Activated gamma-delta T cell treated with Interleukin-2 at 50 U/mL for 16 hours (primary cell): ENCODE measurements around the gene SLC25A6.
"Not testable (repeated sequence)": the region's sequence is repeated elsewhere in the genome, so short reads cannot be mapped to it uniquely, and the experiment has no call there.

Source experiments
- DNase-seq: peaks from one replicate; pipeline ENCODE4 v3.0.0-alpha.2; 2020

SLC25A6 gene

GRCh38 chrX:1389181-1389992, 2.5 kb downstream of the SLC25A6 start:
- no peak for DNase-seq

GRCh38 chrX:1388651-1389050, 3.3 kb downstream of the SLC25A6 start:
- DNase-seq = no peak

GRCh38 chrX:1387141-1387776, 4.7 kb downstream of the SLC25A6 start:
- DNase-seq = no peak

GRCh38 chrX:1386338-1387127, 5.4 kb downstream of the SLC25A6 start:
- DNase-seq = no peak

GRCh38 chrX:1385253-1386223, 6.4 kb downstream of the SLC25A6 start:
- DNase-seq = no peak

GRCh38 chrX:1384658-1385252, 7.2 kb downstream of the SLC25A6 start:
- DNase-seq = no peak

- DNase-seq = no peak
Measured at GRCh38 chrX:1380672-1381233, 11.2 kb downstream of the SLC25A6 start.

- no peak for DNase-seq
Measured at GRCh38 chrX:1378306-1378759, 13.6 kb downstream of the SLC25A6 start.

- no peak for DNase-seq
Measured at GRCh38 chrX:1368385-1368698, 23.6 kb downstream of the SLC25A6 start.

GRCh38 chrX:1366363-1366762, 25.6 kb downstream of the SLC25A6 start:
- not testable (repeated sequence) for DNase-seq

- DNase-seq = no peak
Measured at GRCh38 chrX:1361910-1362309, 30.0 kb downstream of the SLC25A6 start.

- DNase-seq = no peak
Measured at GRCh38 chrX:1361275-1361674, 30.6 kb downstream of the SLC25A6 start.

- no peak for DNase-seq
Measured at GRCh38 chrX:1360171-1360570, 31.7 kb downstream of the SLC25A6 start.

- DNase-seq = no peak
Measured at GRCh38 chrX:1359477-1359873, 32.4 kb downstream of the SLC25A6 start.

- DNase-seq = no peak
Measured at GRCh38 chrX:1358793-1359476, 33.0 kb downstream of the SLC25A6 start.

- no peak for DNase-seq
Measured at GRCh38 chrX:1357993-1358392, 33.9 kb downstream of the SLC25A6 start.

- no peak for DNase-seq
Measured at GRCh38 chrX:1355131-1356046, 36.5 kb downstream of the SLC25A6 start.

- DNase-seq = no peak
Measured at GRCh38 chrX:1354036-1355019, 37.6 kb downstream of the SLC25A6 start.
